HG03439 (cell line): Measurements from ENCODE around the gene MCTS1.
"Not testable (repeated sequence)": the region's sequence is repeated elsewhere in the genome, so short reads cannot be mapped to it uniquely, and the experiment has no call there.

Experiments
- ATAC-seq: cut with Tn5 transposase; IDR thresholded peaks from one replicate; pipeline ENCODE4 v1.9.1; 2021; ENCODE audit warnings: mild to moderate bottlenecking, moderate library complexity; ENCODE audit not compliant: unreplicated experiment

MCTS1 gene

GRCh38 chrX:120603707-120604360 is at the start of gene MCTS1:
TSS of gene MCTS1 (plus strand) at chrX:120604101. CDS start at chrX:120604237, 136 bp downstream.
- ATAC-seq = peak; percentile 83

GRCh38 chrX:120556251-120556650 is 47.6 kb upstream of the MCTS1 start:
- no peak for ATAC-seq

- no peak for ATAC-seq
Measured at GRCh38 chrX:120559804-120560203, 44.1 kb upstream of the MCTS1 start.

GRCh38 chrX:120560405-120560841 is 43.5 kb upstream of the MCTS1 start:
- peak; percentile 44 for ATAC-seq

GRCh38 chrX:120560842-120561633 is 42.9 kb upstream of the MCTS1 start, which contains the start of gene CUL4B:
TSS of gene CUL4B (minus strand) at chrX:120560962. CDS start at chrX:120560638, 324 bp downstream.
- ATAC-seq = peak; percentile 94

GRCh38 chrX:120561634-120562568 is 42.0 kb upstream of the MCTS1 start:
- no peak for ATAC-seq

GRCh38 chrX:120562569-120562926 is 41.4 kb upstream of the MCTS1 start:
- no peak for ATAC-seq

- no peak for ATAC-seq
Measured at GRCh38 chrX:120564925-120565324, 39.0 kb upstream of the MCTS1 start.

GRCh38 chrX:120566817-120567216 is 37.1 kb upstream of the MCTS1 start:
- ATAC-seq = no peak

- no peak for ATAC-seq
Measured at GRCh38 chrX:120568035-120568434, 35.9 kb upstream of the MCTS1 start.

- no peak for ATAC-seq
Measured at GRCh38 chrX:120568609-120569008, 35.3 kb upstream of the MCTS1 start.

GRCh38 chrX:120570011-120570600 is 33.8 kb upstream of the MCTS1 start:
- ATAC-seq = no peak

- ATAC-seq = not testable (repeated sequence)
Measured at GRCh38 chrX:120573806-120574205, 30.1 kb upstream of the MCTS1 start.

GRCh38 chrX:120575379-120576114 is 28.4 kb upstream of the MCTS1 start:
- ATAC-seq = no peak

- no peak for ATAC-seq
Measured at GRCh38 chrX:120585702-120586101, 18.2 kb upstream of the MCTS1 start.

GRCh38 chrX:120604361-120604782 is 471 bp downstream of the MCTS1 start:
- peak; percentile 55 for ATAC-seq

GRCh38 chrX:120612086-120612485 is 8.2 kb downstream of the MCTS1 start:
- ATAC-seq = no peak

GRCh38 chrX:120614816-120615215 is 10.9 kb downstream of the MCTS1 start:
- ATAC-seq = no peak

GRCh38 chrX:120617996-120618630 is 14.2 kb downstream of the MCTS1 start:
- no peak for ATAC-seq

GRCh38 chrX:120625371-120625770 is 21.5 kb downstream of the MCTS1 start:
- no peak for ATAC-seq
